GM21619 (cell line): Measurements from ENCODE around the gene OLFML1.
A peak's percentile ranks its signal among the peaks of the same experiment; 100 is the strongest.

Experiments used
- ATAC-seq: cut with Tn5 transposase; IDR thresholded peaks from one replicate; pipeline ENCODE4 v1.9.1; 2021; ENCODE audit not compliant: unreplicated experiment

OLFML1 gene

DNA sequence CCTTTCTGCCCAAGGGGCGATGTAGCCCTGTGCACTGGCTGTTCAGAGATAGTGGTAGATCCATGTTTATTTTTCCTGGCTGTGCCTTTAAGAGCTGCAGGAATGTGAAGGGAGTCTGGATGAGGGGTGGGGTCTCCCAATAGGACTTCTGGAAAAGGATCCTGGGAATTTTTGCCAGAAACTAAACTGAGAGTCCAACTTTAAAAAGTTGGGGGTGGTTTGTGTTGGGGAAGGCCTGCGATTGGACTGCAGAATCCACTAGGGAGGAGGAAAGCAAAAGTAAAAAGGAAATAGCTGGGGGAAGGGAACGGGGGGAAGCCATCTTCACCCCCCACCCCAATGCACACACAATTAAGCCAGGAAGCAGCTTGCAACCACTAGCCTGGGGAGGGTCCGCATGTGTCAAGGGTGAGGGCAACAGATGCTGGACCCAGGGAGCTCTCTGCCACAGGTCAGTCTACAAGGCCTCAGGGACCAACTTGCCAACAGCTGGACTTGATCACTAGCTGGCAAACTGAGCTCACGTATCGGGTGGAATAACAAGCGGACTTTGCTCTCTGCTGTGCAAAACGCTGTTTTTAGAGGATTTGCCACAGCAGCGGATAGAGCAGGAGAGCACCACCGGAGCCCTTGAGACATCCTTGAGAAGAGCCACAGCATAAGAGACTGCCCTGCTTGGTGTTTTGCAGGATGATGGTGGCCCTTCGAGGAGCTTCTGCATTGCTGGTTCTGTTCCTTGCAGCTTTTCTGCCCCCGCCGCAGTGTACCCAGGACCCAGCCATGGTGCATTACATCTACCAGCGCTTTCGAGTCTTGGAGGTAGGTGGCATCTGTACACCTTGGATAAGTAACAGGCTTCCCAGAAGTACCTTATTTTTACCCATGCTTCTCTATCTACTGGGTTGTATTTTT is at the start of gene OLFML1:
Gene OLFML1, plus strand, starts transcription at position 321 of the 912 bp plus-strand sequence. Its CDS starts 370 bp downstream, at position 691.
- ATAC-seq, result no peak

DNA sequence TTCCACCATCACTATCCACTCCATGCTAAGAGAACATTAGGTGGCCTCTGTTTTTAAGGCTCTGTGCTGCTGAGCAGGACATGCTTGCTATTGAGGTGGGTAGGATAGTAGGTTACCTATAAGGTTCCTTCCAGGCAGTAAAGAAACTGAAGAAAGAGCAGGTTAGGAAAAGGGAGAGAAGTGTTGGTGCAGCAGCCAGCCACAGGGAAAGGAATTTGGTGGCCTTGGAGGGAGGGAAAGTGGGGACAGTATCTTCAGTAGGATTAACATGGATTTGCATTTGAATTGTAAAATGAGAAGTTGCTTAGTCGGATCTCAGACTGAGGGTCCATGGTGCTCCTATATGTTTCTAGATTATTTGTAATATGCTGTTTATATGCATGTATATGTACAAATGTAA is 49.2 kb upstream of the OLFML1 start:
- ATAC-seq, result no peak

DNA sequence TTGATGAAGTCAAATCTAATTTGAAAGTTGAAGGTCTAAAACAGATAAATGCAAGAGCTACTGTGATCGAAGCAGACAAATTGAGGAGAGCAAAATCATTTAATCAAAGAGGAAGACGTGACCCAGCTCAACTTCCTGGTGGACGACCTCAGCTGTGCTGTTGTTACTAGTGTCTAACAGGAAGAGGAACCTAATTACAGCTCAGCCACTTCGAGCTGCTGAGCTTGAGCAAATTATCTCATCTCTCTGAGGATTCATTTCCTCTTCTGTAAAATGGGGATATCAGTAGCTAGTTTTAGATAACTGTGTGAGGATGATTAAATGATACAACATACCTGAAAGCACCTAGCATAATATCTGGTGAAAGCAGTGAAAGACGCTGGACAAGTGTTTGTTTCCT is 48.6 kb upstream of the OLFML1 start:
- ATAC-seq, result peak; percentile 88

DNA sequence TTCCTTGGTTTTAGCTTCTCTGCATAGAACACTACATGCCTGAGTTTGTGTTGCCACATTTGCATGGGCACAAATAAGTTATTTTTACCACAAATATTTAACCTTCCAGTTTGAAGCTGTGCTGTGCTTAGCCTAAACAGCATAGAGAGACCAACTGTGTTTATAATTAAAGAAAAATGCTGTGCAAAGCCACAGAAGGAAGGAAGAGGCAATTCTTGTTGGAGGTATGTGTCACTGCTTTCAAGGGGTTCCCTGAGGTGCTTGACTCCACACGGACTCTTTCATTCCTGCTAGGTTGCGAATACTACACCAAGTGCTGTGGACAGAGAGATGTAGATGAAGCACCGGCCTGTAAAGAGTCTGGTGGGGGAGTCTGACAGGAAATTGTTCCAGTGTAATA is 47.6 kb upstream of the OLFML1 start:
- ATAC-seq, result no peak

DNA sequence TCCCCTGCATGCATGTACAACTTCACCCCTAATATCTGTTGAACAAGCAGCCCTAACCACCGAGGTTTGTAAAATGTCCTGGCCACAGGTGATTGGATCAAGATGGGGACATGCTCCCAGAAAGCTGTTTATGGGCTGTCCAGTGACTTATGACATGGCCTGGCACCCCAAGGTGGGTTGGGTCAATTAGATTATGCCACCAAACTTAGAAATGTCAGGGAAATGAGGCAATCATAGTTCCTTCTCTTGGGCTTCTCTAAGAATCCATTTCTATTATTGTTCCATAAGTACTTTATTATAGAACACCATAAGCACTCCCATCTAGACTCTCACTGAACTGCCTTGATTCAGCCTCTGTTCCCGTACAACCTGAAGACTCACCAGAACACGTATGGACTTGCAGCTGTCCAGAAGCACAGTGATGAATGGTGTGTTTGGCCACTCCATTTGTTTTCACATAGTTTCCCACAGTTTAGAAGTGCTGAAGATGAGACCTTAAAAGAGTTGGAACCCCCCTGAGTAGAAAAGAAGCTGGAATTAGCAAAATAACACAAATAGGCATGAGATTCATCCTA is 45.5 kb upstream of the OLFML1 start:
- no peak for ATAC-seq

DNA sequence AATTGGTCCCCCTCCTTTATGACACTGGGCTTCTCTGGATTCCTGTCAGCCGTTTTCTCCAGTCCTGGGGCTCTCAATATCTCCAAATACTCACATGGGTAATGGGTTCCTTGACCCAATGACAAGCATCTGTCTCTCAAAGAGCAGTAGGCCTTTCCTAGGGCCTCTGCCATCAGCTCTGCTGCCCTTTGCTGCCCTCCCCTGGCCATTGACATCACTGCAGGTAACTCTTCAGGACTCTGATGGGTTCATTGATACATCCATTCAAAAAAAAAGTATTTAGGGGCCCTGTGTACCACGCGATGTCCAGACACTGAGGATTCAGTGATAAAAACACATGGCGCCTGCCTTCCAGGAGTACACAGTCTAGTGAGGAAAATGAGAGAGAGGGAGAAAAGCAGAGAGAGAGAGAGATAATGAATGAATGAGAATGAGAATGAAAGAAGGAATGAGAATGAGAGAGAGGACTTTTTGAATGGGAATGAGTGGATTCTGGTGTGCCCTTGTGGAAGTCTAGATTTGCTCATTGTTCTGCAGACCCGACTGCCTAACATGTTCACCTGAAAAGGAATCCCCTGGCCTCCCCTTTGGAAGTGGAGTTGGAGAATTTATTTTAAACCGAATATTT is 42.6 kb upstream of the OLFML1 start:
- peak; percentile 88 for ATAC-seq

DNA sequence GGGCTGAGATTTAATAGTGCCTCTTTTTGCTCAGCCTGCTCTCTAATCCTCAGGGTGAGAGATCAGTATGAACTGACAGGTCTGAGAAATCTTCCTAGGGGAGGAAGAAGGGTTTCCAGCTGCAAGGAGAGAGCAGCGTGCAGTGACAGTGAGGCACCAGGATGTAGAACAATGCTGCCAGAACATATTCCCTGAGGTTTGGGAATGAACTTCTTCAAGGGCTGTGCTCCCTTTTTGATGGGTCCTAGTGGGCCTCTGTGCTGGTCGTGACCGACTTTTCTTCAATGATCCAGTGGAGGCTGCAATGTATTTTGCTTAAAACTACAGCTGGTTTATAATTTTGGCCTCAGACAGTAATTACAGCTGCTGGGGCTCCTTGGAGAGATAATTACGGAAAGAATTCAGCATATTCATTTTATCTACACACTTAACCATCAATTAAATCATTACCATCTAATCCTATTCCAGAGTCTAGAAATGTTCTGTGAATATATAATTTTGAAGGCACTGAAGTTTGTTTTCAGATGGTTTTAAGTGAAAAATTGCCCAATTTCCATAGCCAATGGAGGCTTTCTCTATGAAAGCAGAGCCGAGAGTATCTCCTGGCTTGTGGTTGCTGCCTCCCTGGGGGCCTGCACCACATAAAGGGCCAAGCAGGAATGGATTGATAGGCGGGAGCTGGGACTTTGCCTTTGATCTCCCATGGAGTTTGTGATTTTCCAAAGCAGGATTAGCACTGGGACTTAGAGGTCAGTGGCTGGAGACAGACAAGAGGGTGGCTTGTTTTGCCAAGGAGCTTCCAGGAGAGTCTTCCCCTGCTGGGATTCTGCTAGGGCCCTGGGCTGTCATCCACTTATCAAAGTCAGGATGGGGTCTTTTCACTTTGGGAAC is 41.0 kb upstream of the OLFML1 start:
- no peak for ATAC-seq

DNA sequence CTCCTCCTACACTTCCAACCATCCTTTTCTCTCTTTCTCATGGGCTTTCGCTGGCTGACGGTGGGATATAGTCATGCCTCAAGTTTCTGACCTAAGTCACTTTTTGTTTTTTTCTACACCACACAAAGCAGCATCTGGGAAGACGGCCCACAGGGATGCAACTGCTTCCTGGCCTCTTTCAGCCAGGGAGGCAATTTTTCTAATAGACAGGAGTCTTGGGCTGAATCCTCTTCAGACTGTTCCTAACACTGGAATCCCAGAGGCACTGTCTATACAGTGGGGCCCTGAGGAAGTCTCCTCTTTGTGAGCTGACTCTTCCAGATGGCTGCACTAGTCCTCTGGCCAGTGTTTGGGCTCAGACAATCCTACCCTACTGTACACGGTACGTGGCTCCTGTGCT is 39.7 kb upstream of the OLFML1 start:
- ATAC-seq, result no peak

DNA sequence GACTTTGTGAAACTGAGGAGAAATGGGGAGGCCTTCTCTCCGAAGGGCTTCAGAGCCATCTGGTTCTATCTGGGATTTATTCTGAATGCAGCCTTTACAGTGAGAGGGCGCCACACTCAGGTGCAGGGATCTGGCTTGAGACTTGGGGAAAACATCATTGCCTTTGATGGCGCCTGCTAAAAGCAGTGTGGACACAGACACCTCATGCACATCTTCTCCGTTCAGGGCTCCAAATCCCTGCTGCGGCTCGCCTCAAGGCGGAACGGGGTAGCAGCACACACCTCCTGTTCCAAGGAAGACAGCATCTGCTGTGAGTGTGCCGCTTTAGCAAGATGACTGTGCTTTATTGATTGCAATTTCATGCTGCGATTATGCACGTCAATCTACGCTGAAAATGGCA is 37.1 kb upstream of the OLFML1 start:
- no peak for ATAC-seq

DNA sequence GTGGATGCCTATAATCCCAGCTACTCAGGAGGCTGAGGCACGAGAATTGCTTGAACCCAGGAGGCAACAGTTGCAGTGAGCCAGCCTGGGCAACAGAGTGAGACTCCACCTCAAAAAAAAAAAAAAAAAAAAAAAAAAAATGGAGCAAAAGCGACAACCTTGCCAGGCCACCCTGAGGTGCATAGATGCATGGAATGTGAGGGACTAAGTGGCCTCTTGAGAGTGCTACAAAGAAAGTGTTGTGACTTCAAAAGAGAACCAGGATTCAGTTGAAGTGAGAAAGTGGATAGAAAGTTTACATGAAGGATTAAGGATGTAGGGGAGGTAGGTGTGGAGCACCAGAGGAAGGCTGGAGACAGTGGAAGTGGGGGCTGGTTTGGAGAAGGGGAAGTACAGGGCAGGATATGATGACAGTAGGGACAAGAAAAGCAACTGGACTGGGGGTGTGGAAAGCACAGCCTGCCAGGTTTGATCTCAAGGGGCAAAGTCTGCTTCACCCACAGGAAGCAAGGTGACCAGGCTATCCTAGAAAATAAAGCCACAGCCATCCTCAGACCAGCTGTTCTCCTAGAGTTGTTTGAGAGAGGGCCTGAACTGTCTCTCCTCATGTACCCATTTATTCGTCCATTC is 36.0 kb upstream of the OLFML1 start:
- no peak for ATAC-seq

DNA sequence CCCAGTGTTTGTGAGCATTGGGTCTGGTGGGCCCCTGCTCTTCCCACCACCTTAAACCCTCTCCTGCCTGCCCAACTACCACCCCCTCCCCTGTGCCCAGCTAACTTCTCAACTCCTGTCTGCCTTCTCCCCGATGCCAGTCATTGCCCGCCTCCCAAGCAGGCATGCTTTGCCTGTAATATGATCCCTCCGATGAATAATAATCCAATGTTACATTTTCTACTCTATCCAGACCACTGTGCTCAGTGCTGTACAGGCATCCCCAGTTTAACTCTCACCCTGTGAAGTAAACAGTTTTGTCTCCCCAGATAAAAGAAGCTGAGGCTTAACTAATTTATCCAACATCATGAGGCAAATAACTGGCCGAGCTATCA is 35.5 kb upstream of the OLFML1 start:
- ATAC-seq, result no peak

DNA sequence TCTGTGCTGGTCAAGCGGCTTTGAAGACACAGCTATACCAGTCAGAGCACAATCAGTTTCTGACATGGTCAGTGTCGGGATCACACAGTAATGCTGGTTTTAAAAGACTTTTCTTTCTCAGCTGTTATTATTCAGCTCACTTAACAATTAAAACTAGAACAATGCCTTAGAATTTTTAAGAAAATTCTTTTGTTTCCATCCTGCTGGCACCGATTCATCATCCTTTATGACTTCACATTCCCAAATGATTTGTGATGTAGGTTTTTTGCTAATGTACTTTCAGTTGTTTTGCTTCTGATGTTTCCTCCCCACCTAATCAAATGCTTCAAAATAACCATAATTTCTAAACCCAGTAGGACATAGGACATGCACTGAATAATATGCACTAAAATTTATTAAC is 34.5 kb upstream of the OLFML1 start:
- no peak for ATAC-seq

DNA sequence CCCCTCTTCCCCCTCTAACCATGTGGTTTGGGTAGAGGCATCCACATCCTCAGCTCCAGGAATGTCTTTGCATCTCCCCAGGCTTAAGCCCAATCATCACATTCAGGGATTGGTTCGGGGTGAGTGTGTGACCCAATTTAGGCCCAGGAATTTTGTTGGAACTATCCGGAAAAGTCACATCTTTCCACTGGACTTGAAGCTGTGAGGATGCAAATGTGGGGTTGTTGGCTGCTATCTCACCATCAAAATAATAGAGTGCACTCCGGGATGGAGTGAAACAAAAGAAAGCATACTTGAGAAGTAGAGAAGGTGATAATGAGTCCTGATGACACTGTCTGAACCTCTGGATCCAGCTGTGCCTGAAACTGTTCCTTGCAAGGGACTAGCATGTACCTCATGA is 33.8 kb upstream of the OLFML1 start:
- ATAC-seq, result no peak

DNA sequence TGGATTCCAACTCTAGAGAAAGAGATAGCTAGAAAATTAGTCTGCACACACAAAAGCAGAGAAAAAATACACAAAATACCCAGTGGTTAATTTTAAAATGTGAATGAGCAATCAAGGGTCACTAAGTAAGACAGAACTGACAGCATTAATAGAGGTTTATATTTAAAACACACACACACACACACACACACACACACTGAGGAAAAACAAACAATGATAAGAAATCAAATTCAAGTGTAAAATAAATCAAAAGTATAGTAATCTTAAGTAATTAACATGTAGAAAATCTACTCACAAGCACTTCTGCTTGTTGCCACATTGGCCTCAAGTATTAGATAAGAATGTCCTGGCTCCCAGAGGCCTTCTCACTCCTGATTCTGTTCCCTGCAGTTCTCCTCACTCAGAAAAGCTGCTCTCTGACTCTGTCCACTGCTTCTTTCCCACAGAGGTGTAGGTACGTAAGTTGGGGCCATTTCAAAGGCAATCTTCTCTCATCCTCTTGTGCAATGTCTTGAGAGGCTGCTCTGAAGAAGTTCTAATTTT is 33.3 kb upstream of the OLFML1 start:
- ATAC-seq, result no peak

DNA sequence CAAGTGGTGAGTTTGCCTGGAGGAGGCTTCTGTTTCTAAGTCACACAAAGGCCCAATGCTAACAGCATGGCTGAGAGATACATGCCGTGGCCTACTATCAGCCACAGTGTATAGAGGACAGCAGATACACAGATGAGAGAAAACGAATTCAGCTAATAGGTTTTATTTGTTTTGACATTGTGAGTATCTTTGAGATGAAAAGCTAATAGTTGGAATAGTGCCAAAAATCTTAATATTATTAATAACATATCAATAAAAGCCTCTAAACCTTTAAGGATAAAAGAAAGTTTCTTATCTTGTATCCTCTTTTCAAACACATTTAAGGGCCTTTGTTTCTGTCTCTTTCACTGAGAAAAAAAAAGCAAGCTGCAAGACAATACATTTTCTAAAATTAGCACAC is 30.5 kb upstream of the OLFML1 start:
- no peak for ATAC-seq

DNA sequence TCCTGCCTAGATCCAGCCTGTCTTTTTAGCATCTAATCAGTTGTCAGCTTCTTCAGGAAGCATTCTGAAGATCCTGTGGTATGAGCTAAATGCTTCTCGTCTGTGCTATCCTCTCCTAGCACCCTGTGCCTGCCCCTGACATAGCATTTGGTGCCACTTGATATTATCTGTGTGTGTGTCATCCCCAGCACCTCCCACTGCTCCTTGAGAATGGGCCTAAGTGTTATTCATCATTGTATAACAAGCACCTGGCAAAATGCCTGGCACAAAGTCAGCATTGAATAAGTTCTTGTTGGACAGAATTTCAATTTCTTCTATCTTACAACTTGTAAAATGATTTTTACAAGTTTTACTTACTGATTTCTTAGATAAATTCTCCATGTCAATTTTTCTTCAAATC is 28.1 kb upstream of the OLFML1 start:
- ATAC-seq, result no peak

DNA sequence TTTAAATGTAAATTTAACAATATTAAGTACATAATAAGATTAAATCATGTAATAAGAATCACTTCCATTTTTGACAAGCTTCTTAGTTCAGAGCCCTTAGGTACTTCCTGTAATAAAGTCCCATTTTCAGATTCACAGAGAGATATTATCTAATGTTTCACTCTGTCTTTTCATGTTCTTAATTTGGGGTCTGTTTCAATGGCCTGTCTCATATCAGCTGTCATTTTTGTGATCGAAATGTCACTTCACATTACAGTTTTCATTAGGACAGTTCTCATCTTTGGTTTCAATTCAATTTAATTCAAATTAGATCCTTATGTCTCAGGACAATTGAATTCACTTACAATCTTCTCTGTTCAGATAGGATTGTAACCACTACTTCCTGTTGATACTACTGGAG is 22.6 kb upstream of the OLFML1 start:
- ATAC-seq, result no peak

DNA sequence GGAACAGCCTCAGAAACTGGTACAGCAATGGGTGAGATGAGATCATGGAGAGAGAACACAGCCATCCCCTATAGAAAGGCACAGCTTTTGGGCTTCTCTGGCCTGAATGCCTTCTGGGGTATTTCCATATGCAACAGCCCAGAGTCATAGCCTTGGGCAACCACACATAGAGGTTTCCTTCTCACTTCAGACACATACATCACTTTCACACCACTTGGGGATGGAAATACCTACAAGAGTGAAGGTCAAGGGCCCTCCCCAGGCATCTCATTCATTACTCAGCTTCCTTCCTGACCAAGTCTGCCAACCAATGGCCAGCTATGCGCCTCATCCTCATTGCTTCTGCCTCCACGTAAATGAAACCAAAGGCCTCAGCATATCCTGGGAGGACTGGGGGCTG is 17.7 kb upstream of the OLFML1 start:
- peak; percentile 87 for ATAC-seq

DNA sequence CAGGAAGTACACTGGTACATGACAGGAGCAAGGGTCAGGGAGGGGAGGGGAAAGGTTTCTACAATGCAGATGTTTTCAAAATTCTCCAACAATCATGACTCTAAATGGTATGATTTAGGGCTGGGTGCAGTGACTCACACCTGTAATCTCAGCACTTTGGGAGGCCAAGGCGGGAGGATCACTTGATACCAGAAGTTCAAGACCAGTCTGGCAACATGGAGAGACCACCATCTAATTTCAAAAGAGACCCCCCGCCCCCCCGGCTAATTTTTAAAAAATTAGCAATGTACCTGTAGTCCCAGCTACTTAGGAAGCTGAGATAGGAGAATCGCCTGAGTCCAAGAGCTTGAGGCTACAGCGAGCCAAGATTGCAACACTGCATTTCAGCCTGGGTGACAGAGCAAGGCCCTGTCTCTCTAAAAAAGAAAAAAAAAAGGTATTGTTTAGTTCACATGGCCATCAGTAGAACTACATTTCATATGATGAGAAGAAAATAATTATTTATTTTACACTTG is 15.9 kb upstream of the OLFML1 start:
- ATAC-seq, result no peak

DNA sequence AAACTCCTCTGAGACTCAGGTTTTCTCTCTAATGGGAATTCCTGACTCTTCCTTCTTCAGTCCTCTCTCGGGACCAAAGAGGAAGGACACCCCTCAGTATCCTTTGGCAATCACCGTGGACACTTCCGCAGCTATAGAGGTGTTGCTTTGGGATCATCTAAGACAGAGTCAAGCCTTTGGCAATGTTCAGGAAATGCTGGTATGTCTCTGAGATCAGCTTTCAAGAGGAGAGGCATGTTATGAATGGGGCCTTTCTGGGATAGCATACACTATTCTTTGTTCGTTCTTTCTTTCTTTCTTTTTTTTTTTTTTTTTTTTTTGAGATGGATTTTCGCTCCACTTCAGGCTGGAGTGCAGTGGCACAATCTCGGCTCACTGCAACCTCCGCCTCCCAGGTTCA is 14.2 kb upstream of the OLFML1 start:
- no peak for ATAC-seq
